SHP77 treated with DMSO at 0.1 percent for 48 hours (cell line): ENCODE measurements around the gene GPR148.

Source experiments
- DNase-seq: peaks from one replicate; lab custom pipeline; 2025; lab: John Stamatoyannopoulos, UW

Gene GPR148

GRCh38 chr2:130749641-130750040 is 20.8 kb downstream of the GPR148 start:
- DNase-seq = no peak

DNA sequence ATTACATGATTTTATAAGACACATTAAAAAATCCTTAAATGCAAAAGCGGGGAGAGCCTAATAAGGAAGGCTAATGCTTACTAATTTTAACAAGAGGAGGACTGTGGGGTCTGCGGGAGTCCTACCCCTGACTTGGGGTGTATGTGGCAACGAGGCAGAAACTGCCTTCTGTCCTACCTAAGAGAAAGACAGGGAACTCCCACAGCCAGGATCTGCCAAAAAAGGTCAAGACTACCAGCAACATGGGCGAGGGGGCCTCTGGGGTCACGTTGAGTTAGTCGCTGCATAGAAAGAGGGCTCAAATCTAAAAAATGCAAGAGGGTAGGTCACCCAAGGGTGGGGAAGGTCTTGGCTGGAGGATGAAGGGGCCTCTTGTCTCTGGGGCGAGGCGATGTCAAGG is 25.9 kb downstream of the GPR148 start:
- DNase-seq = no peak

DNA sequence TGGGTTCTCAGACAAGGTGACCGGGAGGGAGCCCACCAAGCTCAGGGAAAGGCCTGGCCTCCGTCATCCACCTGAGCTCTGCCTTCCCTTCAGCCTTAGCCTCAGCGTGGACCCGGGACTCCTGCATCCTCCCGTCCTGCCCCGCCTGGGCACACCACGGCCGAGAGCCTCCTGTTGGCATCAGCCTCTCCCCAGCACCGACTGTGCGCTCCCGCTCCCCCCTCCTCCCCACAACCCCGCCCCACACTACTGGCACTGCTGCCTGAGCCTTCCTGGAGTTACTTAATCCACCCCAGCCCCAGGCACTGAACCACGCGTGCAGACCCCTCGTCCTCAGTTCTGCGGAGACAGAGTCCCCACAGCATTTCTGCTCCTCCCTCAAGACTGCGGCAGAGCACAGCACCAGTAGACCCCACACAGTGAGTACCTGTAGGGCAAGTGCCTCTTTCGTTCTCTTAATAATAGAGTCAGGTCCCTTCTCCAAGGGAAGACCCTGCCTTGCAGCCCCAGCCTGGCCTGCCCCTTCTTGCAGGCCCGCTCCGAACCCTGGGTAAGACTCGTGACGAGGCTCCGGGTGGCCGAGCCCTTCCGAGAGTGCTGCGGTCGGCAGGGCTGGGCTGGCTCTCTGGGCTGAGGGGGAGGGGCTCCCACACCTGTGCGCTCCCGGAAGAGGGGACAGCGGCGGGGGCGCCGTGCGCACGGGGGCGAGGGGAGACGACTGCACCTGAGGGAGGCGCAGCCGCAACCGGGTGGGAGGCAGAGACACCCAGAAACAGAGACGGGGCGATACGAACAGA is 26.6 kb downstream of the GPR148 start, which contains the start of gene AMER3:
AMER3 (plus strand) TSS at position 285 of the 797 bp plus-strand sequence. CDS start 6,533 bp downstream, outside the sequence.
- DNase-seq = no peak

GRCh38 chr2:130756053-130756873 is 27.4 kb downstream of the GPR148 start:
- no peak for DNase-seq

DNA sequence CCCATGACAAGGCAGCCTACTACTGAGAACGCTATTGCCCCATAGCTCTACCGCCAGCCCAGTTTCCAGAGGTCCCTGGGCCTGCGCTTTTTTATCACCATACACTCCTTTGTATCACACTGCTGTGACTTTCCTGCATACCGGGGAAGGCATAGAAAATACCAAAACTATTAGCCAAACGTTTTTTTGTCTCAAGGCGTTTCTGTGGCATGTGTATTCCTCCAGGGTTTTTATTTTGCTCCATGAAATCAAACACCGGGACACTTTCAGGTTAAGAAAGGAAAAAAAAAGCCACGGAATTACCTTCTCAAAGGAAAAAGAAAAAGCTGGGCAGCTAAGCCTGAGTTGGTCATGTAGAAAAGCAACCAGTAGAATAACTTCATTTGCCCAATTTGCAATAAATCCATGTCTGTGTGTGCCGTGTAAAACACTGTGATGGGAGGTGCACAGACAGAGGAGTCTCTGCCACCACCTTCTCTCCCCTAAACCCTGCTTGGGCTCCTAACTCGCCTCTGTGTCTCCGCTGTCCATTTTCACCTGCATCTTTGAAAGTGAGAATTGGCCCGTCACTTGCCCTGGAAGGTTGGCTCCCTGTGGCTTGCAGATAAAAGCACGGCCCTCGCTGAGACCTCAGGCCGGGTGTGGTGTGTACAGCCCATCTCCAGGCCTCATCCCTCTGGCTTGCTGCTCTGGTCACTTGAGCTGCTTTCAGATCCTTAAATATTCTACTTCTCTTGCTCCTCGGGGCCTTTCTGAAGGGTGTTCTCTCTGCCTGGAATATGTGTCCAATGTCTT is 28.2 kb downstream of the GPR148 start:
- no peak for DNase-seq

- no peak for DNase-seq
These were observed 31.3 kb downstream of the GPR148 start for GRCh38 chr2:130759906-130760753.

DNA sequence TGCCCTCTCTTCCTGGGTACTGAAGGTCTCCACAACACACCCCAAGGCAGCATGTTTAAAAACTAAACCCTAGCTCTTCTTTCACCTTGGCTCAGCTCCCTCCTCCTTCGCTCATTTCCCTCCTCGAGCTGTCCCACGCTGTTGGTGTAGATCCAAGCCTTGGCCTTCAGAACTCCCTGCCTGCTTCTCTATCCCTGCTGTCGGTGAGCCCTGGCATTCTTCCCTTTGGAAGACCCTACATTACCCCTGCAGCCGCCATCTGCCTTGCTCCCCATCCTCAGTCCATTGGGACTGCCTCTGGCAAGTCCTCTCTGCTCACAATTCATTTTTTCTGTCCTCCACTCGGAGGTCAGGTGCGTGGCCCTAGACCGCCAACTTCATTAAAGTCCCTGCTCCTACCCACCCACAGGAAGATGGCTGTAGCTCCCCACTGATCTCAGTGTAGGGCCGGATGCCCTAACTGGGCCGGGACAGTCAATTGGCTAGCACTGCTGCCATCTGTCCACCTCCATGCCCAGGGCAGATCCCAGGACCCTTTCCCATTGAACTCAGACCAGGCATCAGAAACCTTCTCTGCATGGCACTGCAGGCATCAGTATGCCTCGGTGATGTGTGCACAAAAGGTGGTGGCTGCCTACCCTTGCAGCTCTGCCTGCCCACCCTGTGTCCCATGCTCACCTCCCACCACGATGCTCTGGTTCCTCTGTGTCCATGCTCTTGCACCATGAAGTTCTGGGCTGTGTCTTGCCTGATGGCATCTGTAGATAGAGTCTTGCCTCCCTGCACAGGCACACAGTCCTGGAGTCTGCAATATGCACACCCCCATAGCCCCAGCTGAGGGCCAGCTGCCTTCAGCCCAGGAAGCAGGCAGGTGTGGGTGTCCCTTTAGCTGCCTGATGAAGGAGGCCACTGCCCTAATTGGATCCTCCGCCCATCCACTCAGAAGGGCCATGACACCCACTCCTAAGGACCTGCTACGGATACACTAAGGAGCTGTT is 32.2 kb downstream of the GPR148 start:
- DNase-seq = no peak

- DNase-seq = no peak
These were observed 33.4 kb downstream of the GPR148 start for GRCh38 chr2:130762031-130762909.

DNA sequence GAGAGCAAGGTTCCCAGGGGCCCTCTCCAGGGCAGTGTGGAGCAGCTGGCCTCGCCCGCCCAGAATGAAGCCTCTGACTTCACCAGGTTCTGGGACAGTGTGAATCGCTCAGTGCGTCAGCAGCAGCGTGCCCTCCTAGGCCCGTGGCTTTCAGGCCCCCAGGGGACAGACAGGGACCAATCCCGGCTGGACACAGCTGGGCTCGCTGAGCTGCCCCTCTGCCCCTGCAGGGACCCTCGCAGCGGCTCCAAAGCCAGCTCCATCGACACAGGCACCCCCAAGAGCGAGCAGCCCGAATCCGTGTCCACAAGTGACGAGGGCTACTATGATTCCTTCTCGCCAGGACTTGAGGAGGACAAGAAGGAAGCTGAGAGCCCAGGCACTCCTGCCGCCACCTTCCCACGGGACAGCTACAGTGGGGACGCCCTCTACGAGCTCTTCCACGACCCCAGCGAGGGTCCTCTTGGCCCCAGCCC is 34.1 kb downstream of the GPR148 start:
- DNase-seq = no peak

GRCh38 chr2:130763405-130763804 is 34.5 kb downstream of the GPR148 start:
- DNase-seq = no peak

GRCh38 chr2:130764035-130764820 is 35.4 kb downstream of the GPR148 start:
- no peak for DNase-seq

DNA sequence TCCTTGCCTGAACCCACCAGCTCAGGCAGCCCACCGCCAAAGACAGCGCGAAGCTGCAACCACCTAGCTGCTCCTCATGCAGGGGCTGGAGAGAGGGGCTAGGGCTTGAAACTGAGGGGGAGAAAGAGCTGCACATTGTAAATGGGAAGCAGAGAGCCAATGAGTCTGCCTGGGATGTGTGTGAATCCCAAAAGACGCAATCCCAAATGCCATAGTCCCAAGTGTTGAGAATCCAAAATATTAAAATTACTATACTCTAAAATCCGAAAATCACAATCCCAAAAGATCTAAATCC is 35.9 kb downstream of the GPR148 start:
- no peak for DNase-seq

DNA sequence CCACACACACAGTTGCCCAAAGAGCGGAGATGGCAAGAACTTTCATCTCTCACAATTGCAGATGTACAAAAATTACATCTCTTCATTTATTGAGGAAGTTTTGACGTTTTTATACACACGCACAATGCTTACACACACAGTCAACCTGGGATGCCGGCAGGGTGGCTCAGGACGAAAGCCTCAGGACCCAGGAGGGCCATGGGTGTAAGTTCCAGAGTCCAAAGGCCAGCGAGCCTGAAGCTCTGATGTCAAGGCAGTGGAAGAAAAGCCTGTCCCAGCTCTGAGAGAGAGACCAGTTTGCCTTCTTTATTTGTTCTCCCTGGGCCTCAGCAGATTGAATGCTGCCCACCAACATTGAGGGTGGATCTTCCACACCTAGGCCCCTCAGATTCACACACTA is 36.6 kb downstream of the GPR148 start:
- DNase-seq = no peak

DNA sequence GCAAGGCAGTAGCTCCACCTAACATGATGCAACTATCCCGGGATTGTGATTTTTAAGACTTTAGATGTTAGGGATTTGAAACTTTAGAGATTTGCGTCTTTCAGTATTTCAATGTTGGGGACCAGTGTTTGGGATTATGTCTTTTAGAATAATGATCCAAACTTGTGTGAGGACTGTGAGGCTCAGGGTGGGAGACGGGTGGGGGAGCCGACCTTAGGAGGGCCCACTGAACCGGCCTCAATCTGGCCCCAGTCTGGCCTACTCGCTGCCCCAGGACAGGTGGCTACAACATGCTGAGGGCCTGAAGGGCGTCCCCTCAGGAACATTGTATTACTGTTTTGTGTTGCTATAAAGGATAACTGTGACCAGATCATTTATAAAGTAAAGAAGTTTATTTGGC is 37.2 kb downstream of the GPR148 start:
- no peak for DNase-seq

GRCh38 chr2:130766711-130767407 is 38.0 kb downstream of the GPR148 start:
- no peak for DNase-seq

- DNase-seq = no peak
These were observed 38.5 kb downstream of the GPR148 start for GRCh38 chr2:130767408-130767775.

DNA sequence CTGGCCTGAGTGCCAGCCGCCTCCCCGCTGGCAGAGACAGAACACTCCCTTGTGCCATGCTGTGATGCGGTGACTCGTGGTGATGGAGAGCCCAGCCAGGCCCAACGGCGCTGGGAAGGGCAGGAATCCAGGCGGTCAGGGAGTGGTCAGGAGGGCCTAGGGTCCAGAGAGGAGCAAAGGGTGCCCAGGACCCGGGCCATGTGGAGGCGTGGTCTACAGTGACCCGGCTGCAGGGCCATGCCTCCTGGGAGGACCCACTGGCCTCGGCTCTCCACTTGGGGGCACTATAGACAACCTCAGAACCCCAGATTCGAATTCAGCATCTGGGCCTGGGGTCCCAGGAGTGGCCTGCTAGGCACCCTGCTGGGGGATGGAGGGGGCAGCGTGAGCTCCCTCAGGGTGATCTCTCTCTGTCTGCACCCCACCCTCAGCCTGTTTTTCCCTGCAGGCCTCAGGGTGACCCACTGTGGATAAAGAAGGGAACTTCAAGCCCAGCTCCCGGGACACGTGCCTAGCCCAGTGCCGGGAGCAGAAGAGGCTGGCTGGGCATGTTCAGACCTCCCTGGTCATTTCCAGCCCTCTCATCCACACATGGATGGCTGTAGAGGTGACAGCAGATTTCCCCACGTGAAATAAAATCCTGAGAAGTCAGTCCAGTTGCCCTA is 39.5 kb downstream of the GPR148 start:
- DNase-seq = no peak
